Esophagus muscularis mucosa (tissue), 4 donors: ENCODE results near the gene EFCAB11. TPM values are rescaled to one million over a fixed set of nuclear protein-coding genes. Genes with fewer than 3 reads are reported as not detected.

Source experiments
- DNase-seq: peaks from one replicate; pipeline ENCODE4 v3.0.0-alpha.2; 2017; ENCODE audit errors: extremely low spot score
- H3K27ac ChIP-seq, 4 donors: fragments of 200-600 bp; sonication (generic); replicated peaks in 1 of 4; 1 replicate in 3 of 4; 2 replicates in 1 of 4; pipeline ENCODE4 v1.5.1; 2016 to 2019; ENCODE audit warnings: mild to moderate bottlenecking in 1 of 4
- H3K27me3 ChIP-seq, 4 donors: fragments of 200-600 bp; sonication (generic); one replicate each; pipeline versions ENCODE4 v1.5.1 to v1.6.0; 2016 to 2019
- H3K36me3 ChIP-seq, 4 donors: fragments of 200-600 bp; sonication (generic); one replicate each; pipeline ENCODE4 v1.5.1; 2016 to 2019
- H3K4me1 ChIP-seq, 4 donors: fragments of 200-600 bp; sonication (generic); one replicate each; pipeline ENCODE4 v1.5.1; 2016 to 2019
- H3K4me3 ChIP-seq, 4 donors: fragments of 200-600 bp; sonication (generic); 1 replicate in 2 of 4; 2 replicates in 2 of 4; pipeline ENCODE4 v1.5.1; 2016 to 2019; ENCODE audit warnings: mild to moderate bottlenecking in 4 of 4, moderate library complexity in 1 of 4
- H3K9me3 ChIP-seq, 4 donors: fragments of 200-600 bp; sonication (generic); 1 replicate in 3 of 4; 2 replicates in 1 of 4; pipeline ENCODE4 v1.5.1; 2016 to 2019
- CTCF ChIP-seq, 3 experiments: fragments of 200-600 bp in 2 of 3; fragments of 450-650 bp in 1 of 3; sonication (generic) in 2 of 3; IDR thresholded peaks; one replicate each; pipeline ENCODE4 v1.5.1; 2017 to 2019; ENCODE audit warnings: antibody characterized with exemption in 3 of 3, mild to moderate bottlenecking in 2 of 3, moderate library complexity in 1 of 3
- EP300 ChIP-seq: sonication (generic); formaldehyde crosslinking; IDR thresholded peaks from one replicate; pipeline ENCODE4 v1.6.1; 2017; ENCODE audit warnings: antibody characterized with exemption
- POLR2A ChIP-seq: fragments of 450-650 bp; IDR thresholded peaks from one replicate; pipeline ENCODE4 v1.6.1; 2017; ENCODE audit warnings: antibody characterized with exemption, moderate library complexity, mild to moderate bottlenecking, low read depth
- POLR2AphosphoS5 ChIP-seq, 2 donors: sonication (generic); formaldehyde crosslinking; IDR thresholded peaks; one replicate each; pipeline ENCODE4 v1.6.1; 2017; ENCODE audit warnings: antibody characterized with exemption in 2 of 2
- WGBS: methylation state at CpG from one replicate; pipeline ENCODE4 v1.1.5; 2018; 5-methylcytosine and 5-hydroxymethylcytosine counted together
- intact Hi-C: fragments of 100-400 bp; cut with DNase I; formaldehyde crosslinking; loops from one replicate; pipeline ENCODE4 v1.15.1; 2023
- total RNA-seq, 4 donors: library from RNA; depleted of rRNA; stranded (reverse); fragments of >200 nt; gene quantifications; one replicate each; pipeline versions ENCODE4 v1.1.0 to v1.2.1, GENCODE V29; 2016

Gene EFCAB11
- total RNA-seq, 4 donors from 2014 or later, result 3.1 to 15.0 (median 6.1) TPM

GRCh38 chr14:89746135-89746534 is 208.4 kb downstream of the EFCAB11 start:
- peak; percentile 31 for DNase-seq
- H3K4me1 ChIP-seq, result peaks cover 0 to 11% (median 0%) of the 10 kb centered on the region in 4 donors
- no peaks in the 10 kb centered on the region for H3K36me3 ChIP-seq
- 87% methylated on average over 7 of the region's 7 CpGs for WGBS
- intact Hi-C loops, result no loop called here
- TF ChIP-seq POLR2A, result no peak
- no peak for TF ChIP-seq EP300
- no peak for TF ChIP-seq CTCF (IDR thresholded peaks at IDR 0.05)
- TF ChIP-seq POLR2AphosphoS5 (IDR thresholded peaks at IDR 0.05), result no peak
- H3K4me3 ChIP-seq, result no peak overlapping the region
- no peaks in the 10 kb centered on the region for H3K27me3 ChIP-seq
- H3K9me3 ChIP-seq, result no peaks in the 10 kb centered on the region
- H3K27ac ChIP-seq, result no peak overlapping the region

Other genes with a start within 250 kb of the EFCAB11 start
- 1 to 10 TPM; 7.5 to 9.7 (median 8.4) TPM for gene TDP1, start 1.2 kb upstream of the EFCAB11 start, total RNA-seq
- gene KCNK13, start 107.3 kb upstream of the EFCAB11 start, total RNA-seq, result under 1 TPM; 0.19 to 0.42 (median 0.28) TPM